Hematopoietic multipotent progenitor cell (in vitro differentiated cells): ENCODE measurements around the gene CTSF. TPM values are rescaled to one million over a fixed set of nuclear protein-coding genes. Genes with fewer than 3 reads are reported as not detected.
"Not testable (repeated sequence)": the region's sequence is repeated elsewhere in the genome, so short reads cannot be mapped to it uniquely, and the experiment has no call there.

Source experiments
- DNase-seq, 3 donors: peaks; one replicate each; pipeline ENCODE4 v3.0.0-alpha.2; 2011 to 2015; ENCODE audit warnings: low read depth in 2 of 3, low spot score in 2 of 3
- total RNA-seq: library from RNA; depleted of rRNA; stranded (reverse); fragments of >200 nt; gene quantifications from one replicate; pipeline ENCODE4 v1.2.3, GENCODE V29; 2012

CTSF gene
- total RNA-seq, 1 donor: 65.2 TPM

DNA sequence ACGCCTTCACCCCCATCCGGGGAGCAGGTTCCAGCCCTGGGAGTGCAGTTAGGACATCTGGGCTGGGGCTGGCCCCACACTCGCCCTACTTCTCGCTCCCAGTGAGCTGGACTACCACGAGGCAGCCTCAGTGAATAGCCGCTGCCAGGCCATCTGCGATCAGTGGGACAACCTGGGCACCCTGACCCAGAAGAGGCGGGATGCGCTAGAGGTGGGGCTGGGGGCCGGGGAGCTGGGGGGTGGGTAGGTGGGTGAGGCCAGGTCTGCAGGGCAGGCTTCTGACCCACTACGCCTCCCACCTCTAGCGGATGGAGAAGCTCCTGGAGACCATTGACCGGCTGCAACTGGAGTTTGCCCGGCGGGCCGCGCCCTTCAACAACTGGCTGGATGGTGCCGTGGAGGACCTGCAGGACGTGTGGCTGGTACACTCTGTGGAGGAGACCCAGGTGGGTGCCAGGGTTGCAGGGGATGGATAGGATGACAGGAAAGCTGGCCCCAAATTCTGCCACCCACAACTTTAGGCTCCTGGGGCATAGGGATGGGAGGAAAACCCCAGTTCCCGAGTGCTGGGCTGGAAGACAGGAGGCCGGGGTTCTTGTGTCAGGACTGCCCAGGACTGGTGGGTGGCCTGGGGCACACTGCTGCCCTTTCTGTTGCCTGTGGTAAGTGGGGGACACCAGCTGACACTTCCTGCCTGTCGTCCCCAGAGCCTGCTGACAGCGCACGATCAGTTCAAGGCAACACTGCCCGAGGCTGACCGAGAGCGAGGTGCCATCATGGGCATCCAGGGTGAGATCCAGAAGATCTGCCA lies 8.3 kb downstream of the CTSF start:
- DNase-seq: no peak

DNA sequence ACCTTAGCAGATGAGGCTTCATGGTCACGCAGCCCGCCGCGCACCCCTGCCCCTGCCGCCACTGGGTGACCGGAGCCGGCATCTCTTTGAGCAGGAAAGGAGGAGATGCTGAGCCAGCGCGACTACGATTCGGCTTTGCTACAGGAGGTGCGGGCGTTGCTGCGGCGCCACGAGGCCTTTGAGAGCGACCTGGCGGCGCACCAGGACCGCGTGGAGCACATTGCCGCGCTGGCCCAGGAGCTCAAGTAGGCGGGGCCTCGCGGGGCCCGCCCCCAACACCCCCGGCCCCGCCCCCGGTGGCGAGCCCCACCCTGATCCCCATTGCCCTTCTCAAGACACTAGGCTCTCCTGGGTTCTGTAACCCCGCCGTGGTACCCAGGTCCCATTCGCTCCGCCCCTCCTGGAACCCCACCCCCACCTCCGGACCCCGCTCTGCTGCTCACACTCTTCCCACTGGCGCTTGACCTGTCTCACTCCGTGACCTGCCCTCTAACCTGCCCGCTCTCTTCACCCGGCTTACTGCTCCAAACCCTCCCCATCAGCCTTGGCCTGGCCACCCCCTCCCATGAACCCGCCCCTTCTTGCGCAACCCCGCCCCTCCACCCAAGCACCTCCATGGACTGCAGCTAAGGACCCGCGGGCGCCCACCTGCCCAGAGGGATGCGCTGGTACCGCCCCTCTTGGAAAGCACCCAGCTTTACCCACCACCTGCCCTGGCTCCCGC lies 9.1 kb downstream of the CTSF start:
- DNase-seq: peak in 2 of 3 donors; percentile 47 to 49

- no peak for DNase-seq
These were observed 10.6 kb downstream of the CTSF start for GRCh38 chr11:66557733-66558326.

GRCh38 chr11:66556086-66556485 lies 12.3 kb downstream of the CTSF start:
- DNase-seq: no peak

DNA sequence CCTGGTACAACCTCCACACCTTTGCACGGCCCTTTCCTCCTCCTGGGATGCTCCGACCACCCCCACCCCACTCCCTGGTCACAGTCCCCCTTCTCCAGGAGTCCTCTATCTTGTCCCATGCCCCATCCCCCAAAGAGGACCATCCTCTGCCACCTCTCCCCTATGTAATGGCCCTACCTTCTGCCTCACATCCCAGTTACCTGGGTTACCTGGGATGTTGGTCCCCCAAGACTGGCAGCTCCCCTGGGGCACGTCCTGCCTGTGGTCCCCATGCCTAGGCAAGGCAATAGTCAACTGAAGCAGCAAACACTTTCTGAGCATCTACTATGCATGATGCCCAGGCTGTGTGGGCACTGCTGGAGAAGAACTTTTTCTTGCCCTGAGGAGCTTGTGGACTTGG lies 13.0 kb downstream of the CTSF start:
- DNase-seq: no peak

GRCh38 chr11:66554602-66555001 lies 13.8 kb downstream of the CTSF start:
- no peak for DNase-seq

GRCh38 chr11:66550887-66551286 lies 17.5 kb downstream of the CTSF start:
- no peak for DNase-seq

DNA sequence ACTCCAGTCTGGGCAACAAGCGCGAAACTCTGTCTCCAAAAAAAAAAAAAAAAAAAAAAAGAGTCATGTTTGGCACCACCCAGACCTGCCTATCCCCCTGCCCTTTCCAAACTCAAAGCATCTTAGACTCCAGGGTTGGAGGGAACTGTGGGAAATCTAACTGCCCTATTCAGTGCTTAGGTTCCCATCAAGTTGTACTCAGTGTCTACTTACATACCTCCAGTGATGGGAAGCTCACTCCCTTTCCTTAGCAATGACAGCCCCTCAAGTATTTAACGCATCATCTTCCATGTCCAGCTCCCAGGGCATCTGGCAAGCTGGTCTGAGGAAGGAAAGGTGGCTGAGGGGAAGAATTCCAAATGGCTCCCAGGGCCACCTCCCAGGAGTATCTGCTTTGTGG lies 18.7 kb downstream of the CTSF start:
- no peak for DNase-seq

- no peak for DNase-seq
These were observed 19.4 kb downstream of the CTSF start for GRCh38 chr11:66548774-66549630.

DNA sequence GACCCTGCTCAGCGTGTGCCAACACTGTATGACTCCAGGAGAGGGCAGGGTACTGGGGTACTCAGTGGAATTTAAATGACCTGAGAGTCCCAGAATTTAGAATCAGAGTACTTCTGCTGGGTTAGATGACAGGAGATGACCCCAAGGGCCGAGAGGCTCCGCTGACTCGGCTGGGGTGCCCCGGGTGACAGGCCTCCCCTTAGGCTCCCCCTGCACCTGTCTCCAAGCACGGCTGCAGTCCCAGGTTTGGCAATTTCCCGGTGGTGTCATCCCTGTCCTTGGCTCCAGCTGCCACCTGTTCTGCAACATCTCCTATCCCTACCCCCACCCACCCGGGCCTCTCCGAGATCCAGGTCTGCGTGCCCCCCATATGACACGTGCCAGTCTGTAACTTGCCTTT lies 20.4 kb downstream of the CTSF start:
- DNase-seq: no peak

- DNase-seq: no peak
These were observed 20.8 kb downstream of the CTSF start for GRCh38 chr11:66547662-66548009.

DNA sequence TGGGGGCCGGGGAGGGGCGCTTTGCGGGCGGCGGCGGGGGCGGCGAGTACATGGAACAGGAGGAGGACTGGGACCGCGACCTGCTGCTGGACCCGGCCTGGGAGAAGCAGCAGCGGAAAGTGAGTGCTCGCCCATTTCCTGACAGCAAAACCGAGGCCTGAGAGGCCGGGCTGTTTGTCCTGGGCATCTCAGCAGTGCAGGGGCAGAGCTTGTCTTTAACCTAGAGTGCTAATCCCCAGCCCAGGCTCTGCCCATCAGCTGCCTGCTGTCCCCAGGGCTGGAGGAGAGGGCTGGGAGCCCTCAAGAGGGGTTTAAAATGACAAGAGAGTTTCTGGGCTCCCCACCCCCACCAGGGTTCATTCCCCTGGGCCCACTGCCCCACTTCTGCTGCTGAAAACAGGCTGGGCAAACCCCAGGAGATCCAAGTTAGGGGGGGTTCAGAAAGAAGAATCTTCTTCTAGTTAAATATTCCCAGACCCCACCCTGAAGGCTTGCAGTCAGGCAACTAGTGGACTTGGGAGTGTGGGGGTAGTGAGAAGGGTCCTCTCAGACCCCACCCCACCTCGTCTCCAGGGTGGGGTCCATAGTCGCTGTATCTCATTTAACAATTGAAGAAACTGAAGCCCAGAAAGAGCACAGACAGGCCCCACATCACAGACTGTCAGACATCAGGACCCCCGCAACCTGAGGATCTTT lies 21.3 kb downstream of the CTSF start:
- no peak for DNase-seq

- no peak for DNase-seq
These were observed 21.9 kb downstream of the CTSF start, which contains the start of gene ACTN3 for GRCh38 chr11:66546368-66546965. Gene ACTN3, plus strand, starts transcription at chr11:66546903. Its CDS starts 35 bp downstream, at chr11:66546938.

DNA sequence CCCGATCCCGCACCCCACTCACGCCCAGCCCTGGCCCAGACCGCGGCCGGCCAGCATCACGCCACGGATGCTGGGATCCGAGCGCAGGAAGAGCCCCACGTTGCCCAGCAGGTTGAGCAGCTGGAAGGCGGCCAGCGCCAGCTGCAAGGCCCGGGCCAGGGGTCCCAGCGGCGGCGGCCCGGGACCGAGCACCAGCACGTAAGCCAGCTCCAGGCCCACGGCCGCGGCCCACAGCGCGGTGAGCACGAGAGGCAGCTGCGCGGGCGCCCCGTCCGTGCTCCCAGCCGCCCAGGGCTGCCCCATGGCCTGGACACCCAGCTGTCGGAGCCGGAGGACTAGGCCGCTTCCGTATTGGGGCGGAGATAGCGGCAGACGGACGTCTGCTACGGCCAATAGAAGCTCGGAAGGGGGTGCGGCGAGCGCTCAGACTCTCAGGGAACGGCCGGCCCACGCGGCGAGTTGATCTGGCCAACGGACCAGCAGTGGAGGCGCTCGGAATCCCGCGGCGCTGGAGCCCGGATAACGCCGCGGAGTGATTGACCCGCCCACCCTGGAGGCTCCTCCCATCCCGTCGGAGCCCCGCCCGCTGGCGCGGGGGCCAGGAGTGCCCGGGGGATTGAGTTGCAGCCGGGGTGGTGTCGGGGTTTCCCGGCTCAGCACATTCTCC lies 22.6 kb downstream of the CTSF start, which contains the start of gene ZDHHC24:
Gene ZDHHC24, minus strand, starts transcription at position 348 of the 667 bp plus-strand sequence. Its CDS starts 45 bp downstream, at position 303.
- DNase-seq: peak; percentile 65 to 94 (median 93)

DNA sequence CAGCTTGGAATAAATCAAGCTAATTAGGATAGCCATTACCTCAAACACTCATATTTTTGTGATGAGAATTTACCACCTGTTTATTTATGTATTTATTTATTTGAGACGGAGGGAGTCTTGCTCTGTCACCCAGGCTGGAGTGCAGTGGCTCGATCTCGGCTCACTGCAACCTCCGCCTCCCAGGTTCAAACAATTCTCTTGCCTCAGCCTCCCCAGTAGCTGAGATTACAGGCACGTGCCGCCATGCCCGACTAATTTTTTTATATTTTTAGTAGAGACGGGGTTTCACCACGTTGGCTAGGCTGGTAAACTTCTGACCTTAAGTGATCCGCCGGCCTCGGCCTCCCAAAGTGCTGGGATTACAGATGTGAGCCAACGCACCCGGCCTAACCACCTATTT lies 23.5 kb downstream of the CTSF start:
- not testable (repeated sequence) for DNase-seq

- DNase-seq: peak; percentile 33 to 92 (median 91)
These were observed 24.9 kb downstream of the CTSF start for GRCh38 chr11:66543263-66544107.

DNA sequence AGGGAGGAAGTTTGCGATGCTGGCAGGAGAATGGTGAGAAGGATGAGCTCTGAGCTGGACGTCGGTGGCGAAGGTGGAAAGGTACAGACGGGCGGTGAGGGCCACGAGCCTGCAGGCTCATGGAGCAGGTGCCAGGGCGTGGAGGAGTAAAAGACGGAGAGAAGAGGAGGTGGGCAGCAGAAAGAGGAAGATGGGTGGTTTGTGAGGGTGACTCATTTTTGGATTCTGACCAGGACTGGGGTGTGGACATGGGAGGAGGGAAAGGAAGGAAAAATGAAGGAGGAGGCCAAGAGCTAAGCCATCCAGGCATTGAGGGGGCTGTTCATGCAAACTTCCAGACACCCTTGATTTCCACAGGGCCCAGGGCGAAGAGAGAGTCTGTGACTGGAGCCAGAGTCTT lies 26.0 kb downstream of the CTSF start:
- no peak for DNase-seq

DNA sequence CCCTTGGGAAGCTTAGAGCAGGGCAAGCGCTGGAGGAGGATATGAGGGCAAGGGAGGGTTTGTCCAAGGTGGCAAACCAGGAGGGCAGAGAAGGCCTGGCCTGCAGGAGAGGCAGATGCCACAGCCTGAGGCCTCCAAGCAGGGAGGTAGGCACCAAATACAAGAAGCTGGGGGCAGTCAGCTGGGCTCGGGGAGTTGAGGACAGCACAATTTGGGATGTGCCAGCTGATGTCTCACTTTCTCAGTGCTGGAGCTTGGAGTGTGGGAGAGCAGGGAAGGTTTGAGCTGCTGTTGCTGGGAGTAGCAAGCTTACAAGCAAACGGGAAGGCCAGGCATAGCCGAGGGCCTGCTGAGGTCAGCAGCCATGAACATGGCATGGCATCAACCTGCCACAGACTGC lies 26.5 kb downstream of the CTSF start:
- DNase-seq: no peak
